MM.1S (cell line): ENCODE data around the gene VPS16.

Experiments
- DNase-seq: peaks from one replicate; pipeline ENCODE4 v3.0.0-alpha.2; 2015
- H2AFZ ChIP-seq: fragments of 300-600 bp; sonication (generic); 2 replicates; pipeline ENCODE4 v1.6.0; 2016; ENCODE audit warnings: antibody characterized with exemption, low read length
- H3F3A ChIP-seq: fragments of 300-600 bp; sonication (generic); 2 replicates; pipeline ENCODE4 v1.6.1; 2016; ENCODE audit warnings: mild to moderate bottlenecking, antibody characterized with exemption, low read length, moderate library complexity, mixed read lengths; ENCODE audit not compliant: insufficient read depth
- H3K27ac ChIP-seq: fragments of 300-600 bp; sonication (generic); 2 replicates; pipeline ENCODE4 v1.5.1; 2016; ENCODE audit warnings: mild to moderate bottlenecking, low read length
- H3K27me3 ChIP-seq: fragments of 300-600 bp; sonication (generic); replicated peaks from 2 replicates; pipeline ENCODE4 v1.6.0; 2016; ENCODE audit warnings: low read length; ENCODE audit not compliant: insufficient read depth
- H3K36me3 ChIP-seq: fragments of 300-600 bp; sonication (generic); replicated peaks from 2 replicates; pipeline ENCODE4 v1.6.1; 2016; ENCODE audit warnings: mild to moderate bottlenecking, low read length, mixed read lengths; ENCODE audit not compliant: insufficient read depth
- H3K4me1 ChIP-seq: fragments of 300-600 bp; sonication (generic); 2 replicates; pipeline ENCODE4 v1.6.1; 2016; ENCODE audit warnings: low read length, mixed read lengths
- H3K4me2 ChIP-seq: fragments of 300-600 bp; sonication (generic); 2 replicates; pipeline ENCODE4 v1.6.0; 2016; ENCODE audit warnings: low read depth, low read length
- H3K4me3 ChIP-seq: fragments of 300-600 bp; sonication (generic); 2 replicates; pipeline ENCODE4 v1.5.1; 2016; ENCODE audit warnings: low read length, mixed read lengths
- H3K79me2 ChIP-seq: fragments of 300-600 bp; sonication (generic); 2 replicates; pipeline ENCODE4 v1.6.1; 2016; ENCODE audit warnings: mixed run types, low read length, mixed read lengths
- H3K9ac ChIP-seq: fragments of 300-600 bp; sonication (generic); 2 replicates; pipeline ENCODE4 v1.6.1; 2016; ENCODE audit warnings: low read length, mixed read lengths
- H3K9me2 ChIP-seq: fragments of 300-600 bp; sonication (generic); replicated peaks from 2 replicates; pipeline ENCODE4 v1.6.1; 2016; ENCODE audit warnings: mild to moderate bottlenecking, low read length, mixed read lengths; ENCODE audit not compliant: insufficient read depth
- H3K9me3 ChIP-seq: fragments of 300-600 bp; sonication (generic); replicated peaks from 2 replicates; pipeline ENCODE4 v1.6.1; 2016; ENCODE audit warnings: mild to moderate bottlenecking, low read length, mixed read lengths; ENCODE audit not compliant: insufficient read depth
- H4K20me1 ChIP-seq: fragments of 300-600 bp; sonication (generic); 2 replicates; pipeline ENCODE4 v1.6.1; 2016; ENCODE audit warnings: mild to moderate bottlenecking, low read length, moderate library complexity, mixed read lengths; ENCODE audit not compliant: insufficient read depth
- EZH2 ChIP-seq: fragments of 300-600 bp; sonication (generic); optimal IDR thresholded peaks from 2 replicates; pipeline ENCODE3; 2017; ENCODE audit warnings: low read depth, mild to moderate bottlenecking, antibody characterized with exemption, low read length, mixed read lengths
- EZH2phosphoT487 ChIP-seq: fragments of 300-600 bp; sonication (generic); IDR thresholded peaks from 2 replicates; pipeline ENCODE4 v1.6.1; 2018; ENCODE audit warnings: antibody characterized with exemption, low read length
- TF ChIP-seq, protein P1 (sequence below): fragments of 300-600 bp; sonication (generic); IDR thresholded peaks from 2 replicates; pipeline ENCODE4 v1.5.1; 2016; ENCODE audit warnings: antibody characterized with exemption, low read length, mixed read lengths

The VPS16 gene

DNA sequence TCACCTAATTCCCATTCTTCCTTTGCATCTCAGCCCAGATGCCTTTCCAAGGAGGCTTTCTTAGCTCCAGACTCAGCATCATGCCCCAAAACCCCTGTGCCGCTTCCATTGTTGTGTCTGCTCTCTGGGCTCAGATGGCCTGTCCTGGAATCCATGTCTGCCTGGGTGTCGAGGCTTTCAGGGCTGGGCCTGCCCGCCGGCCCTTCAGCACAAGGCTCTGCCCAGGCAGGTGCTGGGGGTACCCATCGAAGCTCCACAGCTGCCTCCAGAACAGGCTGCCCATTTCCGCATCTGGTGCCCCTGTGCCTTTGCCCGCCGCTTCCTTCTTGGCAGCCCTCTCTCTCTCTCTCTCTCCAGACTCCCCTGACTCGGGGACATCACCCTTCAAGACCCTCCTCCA, 41.3 kb upstream of the VPS16 start:
- Histone ChIP-seq H3K4me3 (no peak overlapping the region), H3K27ac (no peak overlapping the region), H3K9me2 (no peaks in the 10 kb centered on the region), H3K4me2 (no peak overlapping the region), H3F3A (no peaks in the 10 kb centered on the region), H2AFZ (no peak overlapping the region), H3K9me3 (no peaks in the 10 kb centered on the region), H3K36me3 (no peaks in the 10 kb centered on the region), H3K27me3 (peaks cover 94% of the 10 kb centered on the region), H3K4me1 (no peaks in the 10 kb centered on the region), H3K9ac (no peak overlapping the region), H4K20me1 (no peaks in the 10 kb centered on the region), H3K79me2 (no peaks in the 10 kb centered on the region)
- DNase-seq, result no peak
- TF ChIP-seq, protein P1, sequence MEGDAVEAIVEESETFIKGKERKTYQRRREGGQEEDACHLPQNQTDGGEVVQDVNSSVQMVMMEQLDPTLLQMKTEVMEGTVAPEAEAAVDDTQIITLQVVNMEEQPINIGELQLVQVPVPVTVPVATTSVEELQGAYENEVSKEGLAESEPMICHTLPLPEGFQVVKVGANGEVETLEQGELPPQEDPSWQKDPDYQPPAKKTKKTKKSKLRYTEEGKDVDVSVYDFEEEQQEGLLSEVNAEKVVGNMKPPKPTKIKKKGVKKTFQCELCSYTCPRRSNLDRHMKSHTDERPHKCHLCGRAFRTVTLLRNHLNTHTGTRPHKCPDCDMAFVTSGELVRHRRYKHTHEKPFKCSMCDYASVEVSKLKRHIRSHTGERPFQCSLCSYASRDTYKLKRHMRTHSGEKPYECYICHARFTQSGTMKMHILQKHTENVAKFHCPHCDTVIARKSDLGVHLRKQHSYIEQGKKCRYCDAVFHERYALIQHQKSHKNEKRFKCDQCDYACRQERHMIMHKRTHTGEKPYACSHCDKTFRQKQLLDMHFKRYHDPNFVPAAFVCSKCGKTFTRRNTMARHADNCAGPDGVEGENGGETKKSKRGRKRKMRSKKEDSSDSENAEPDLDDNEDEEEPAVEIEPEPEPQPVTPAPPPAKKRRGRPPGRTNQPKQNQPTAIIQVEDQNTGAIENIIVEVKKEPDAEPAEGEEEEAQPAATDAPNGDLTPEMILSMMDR, result no peak
- no peak for TF ChIP-seq EZH2phosphoT487
- TF ChIP-seq EZH2, result no peak

DNA sequence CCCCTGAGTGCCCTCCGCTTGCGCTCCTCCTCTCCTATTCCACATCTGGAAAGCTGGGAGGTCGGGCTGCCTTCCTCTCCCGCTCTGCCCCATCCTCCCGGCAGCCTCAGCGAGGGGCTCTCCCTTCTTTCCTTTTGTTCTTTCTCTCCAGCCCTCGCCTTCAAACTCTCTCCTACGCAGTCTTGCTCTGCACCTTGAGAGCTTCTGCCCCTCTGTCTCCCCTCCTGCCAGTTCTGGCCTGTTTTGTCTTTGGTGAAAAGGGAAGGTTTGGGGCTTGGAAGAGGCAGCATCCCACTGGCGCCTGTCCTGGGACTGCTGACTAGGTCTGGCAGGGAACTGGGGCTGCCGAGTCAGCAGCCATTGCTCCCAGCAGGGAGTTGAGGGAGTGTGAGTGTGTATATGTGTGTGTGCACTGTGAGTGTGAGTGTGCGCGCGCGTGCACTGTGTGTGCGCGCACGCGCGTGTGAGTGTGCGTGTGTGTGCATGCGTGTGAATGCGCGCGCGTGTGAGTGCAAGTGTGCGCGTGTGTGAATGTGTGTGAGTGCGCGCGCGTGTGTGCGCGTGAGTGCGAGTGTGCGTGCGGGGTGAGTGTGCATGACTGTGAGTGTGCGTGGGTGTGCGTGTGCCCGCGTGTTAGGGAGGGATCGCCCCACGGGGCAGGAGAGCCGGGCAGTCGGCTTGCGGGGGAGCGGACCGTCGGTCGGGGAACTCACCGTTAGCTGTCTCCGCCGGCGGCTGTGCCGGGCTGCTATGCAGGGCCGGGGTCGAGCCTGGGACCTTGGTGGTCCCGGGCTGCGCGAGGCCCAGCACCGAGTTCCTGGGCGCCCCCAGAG, 40.6 kb upstream of the VPS16 start:
- peak overlapping the region; percentile 29; the same call in 1 of the 2 replicates for H3K4me2 ChIP-seq

DNA sequence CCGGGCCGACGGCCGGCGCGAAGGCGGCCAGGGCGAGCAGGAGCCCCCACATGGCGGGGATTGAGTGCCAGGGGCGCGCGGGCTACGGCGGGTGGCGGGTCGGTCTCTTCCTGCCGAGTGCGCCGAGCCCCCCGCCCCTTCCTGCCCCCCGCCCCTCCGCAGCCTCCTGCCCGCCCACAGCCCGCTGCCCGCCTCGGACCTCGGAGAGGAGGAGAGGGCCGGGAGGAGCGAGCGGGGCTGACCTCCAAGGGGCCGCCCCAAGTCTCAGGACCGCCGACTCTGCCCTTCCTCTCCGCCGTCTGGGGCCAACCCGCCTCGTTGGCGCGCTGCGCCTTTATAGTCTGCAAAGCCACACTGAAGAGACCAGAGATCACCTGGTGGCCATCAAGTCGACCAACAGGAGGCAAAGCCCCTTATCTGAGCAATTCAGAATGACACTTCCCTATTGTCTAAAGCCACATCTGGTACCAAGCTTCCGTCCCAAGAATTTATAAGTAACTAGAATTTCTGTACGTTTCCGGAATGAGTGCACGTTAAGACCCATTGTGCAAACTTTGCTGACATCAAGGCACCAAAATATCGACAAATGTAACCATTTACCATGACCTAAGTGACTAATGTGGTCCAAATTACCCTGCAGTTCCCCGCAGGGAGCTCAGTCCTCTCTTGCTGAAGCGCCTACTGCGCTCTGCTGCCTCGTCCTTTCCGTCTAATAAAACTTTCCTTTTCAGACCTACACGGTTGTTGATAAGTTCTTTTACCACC, 39.8 kb upstream of the VPS16 start, which contains the start of gene CPXM1:
CPXM1 (minus strand) TSS at position 107 of the 765 bp plus-strand sequence; CDS start at position 52, 55 bp downstream.
- Histone ChIP-seq H3K9me2 (no peaks in the 10 kb centered on the region), H3K36me3 (no peaks in the 10 kb centered on the region), H3K4me3 (peak within 1 kb of the TSS; percentile 10; the same call in 1 of the 2 replicates), H3F3A (no peaks in the 10 kb centered on the region), H3K9me3 (no peaks in the 10 kb centered on the region), H3K79me2 (no peaks in the 10 kb centered on the region), H3K27me3 (peaks cover 94% of the 10 kb centered on the region), H3K27ac (no peak within 1 kb of the TSS), H3K4me1 (no peaks in the 10 kb centered on the region), H2AFZ (0 out of 2 replicates have a peak within 1 kb of the TSS, but pooled peaks have one; percentile 19), H3K9ac (no peak within 1 kb of the TSS), H3K4me2 (peak within 1 kb of the TSS; percentile 29; the same call in 1 of the 2 replicates), H4K20me1 (no peaks in the 10 kb centered on the region)
- TF ChIP-seq EZH2, result no peak
- no peak for TF ChIP-seq EZH2phosphoT487
- TF ChIP-seq, protein P1, result no peak
- no peak for DNase-seq

More for the DNA sequence above, 40.6 kb upstream of the VPS16 start:
- no peaks in the 10 kb centered on the region for H3K79me2 ChIP-seq
- H3K4me1 ChIP-seq, result no peaks in the 10 kb centered on the region
- H2AFZ ChIP-seq, result no peak overlapping the region
- no peaks in the 10 kb centered on the region for H3K36me3 ChIP-seq
- DNase-seq, result no peak
- peak overlapping the region; percentile 10; the same call in 1 of the 2 replicates for H3K4me3 ChIP-seq
- H3K9ac ChIP-seq, result no peak overlapping the region
- no peaks in the 10 kb centered on the region for H3K9me2 ChIP-seq
- H3K27me3 ChIP-seq, result peaks cover 94% of the 10 kb centered on the region
- TF ChIP-seq, protein P1, result no peak
- TF ChIP-seq EZH2phosphoT487 (no peak), EZH2 (peak; percentile 40)
- H3K9me3 ChIP-seq, result no peaks in the 10 kb centered on the region
- H3K27ac ChIP-seq, result no peak overlapping the region
- H4K20me1 ChIP-seq, result no peaks in the 10 kb centered on the region
- no peaks in the 10 kb centered on the region for H3F3A ChIP-seq
